Mesodermal cell (in vitro differentiated cells): Measurements from ENCODE around the gene SCYGR2.

ENCODE experiments used
- H3K27ac ChIP-seq: 2 replicates; pipeline ENCODE4 v1.7.0; 2013; ENCODE audit warnings: mild to moderate bottlenecking, low read depth, low read length, moderate library complexity; ENCODE audit not compliant: severe bottlenecking
- H3K36me3 ChIP-seq: 2 replicates; pipeline ENCODE4 v1.7.1; 2013; ENCODE audit warnings: mild to moderate bottlenecking, low read length, moderate library complexity; ENCODE audit not compliant: control insufficient read depth, insufficient read depth
- H3K4me1 ChIP-seq: one replicate; pipeline ENCODE4 v1.7.1; 2013; ENCODE audit warnings: mild to moderate bottlenecking, low read length; ENCODE audit not compliant: insufficient read depth, control insufficient read depth, poor library complexity, severe bottlenecking
- H3K4me3 ChIP-seq: 2 replicates; pipeline ENCODE4 v1.7.0; 2013; ENCODE audit warnings: low read length, control low read depth, mild to moderate bottlenecking; ENCODE audit not compliant: insufficient read depth, poor library complexity, severe bottlenecking; ENCODE audit errors: extremely low read depth
- H3K9me3 ChIP-seq: 2 replicates; pipeline ENCODE4 v1.7.1; 2013; ENCODE audit warnings: mild to moderate bottlenecking, low read length, moderate library complexity; ENCODE audit not compliant: control insufficient read depth
- WGBS, 2 experiments: methylation state at CpG; one replicate each; pipeline ENCODE4 v1.1.5; 2013; ENCODE audit warnings: missing lambda C conversion rate in 2 of 2; ENCODE audit not compliant: insufficient coverage in 2 of 2; 5-methylcytosine and 5-hydroxymethylcytosine counted together

SCYGR2 gene

DNA sequence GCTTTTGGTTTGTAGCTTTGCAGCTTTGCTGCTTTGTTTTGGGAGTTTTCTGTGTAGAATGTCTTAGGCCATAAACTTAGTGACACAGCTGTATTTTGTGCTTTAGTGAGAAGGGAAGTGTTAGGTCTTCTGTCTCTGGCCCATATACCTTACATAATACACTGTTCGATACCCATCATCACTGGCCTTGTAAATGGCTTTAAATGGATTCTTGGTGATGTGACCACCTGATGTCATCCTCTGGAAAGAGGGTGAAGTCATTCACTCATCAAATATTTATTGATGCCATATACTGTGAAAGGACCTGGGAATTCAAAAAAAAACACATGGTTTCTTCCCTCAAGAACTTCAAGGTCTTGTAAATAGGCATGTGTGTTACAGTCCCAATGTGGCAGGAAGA, 18.9 kb upstream of the SCYGR2 start:
- Histone ChIP-seq H3K27ac (no peak overlapping the region), H3K9me3 (peaks cover 11% of the 10 kb centered on the region), H3K4me1 (peaks cover 10% of the 10 kb centered on the region), H3K4me3 (no peak overlapping the region), H3K36me3 (no peaks in the 10 kb centered on the region)
- no CpG with 5 or more reads among the region's 1 CpG for WGBS, 2 experiments

DNA sequence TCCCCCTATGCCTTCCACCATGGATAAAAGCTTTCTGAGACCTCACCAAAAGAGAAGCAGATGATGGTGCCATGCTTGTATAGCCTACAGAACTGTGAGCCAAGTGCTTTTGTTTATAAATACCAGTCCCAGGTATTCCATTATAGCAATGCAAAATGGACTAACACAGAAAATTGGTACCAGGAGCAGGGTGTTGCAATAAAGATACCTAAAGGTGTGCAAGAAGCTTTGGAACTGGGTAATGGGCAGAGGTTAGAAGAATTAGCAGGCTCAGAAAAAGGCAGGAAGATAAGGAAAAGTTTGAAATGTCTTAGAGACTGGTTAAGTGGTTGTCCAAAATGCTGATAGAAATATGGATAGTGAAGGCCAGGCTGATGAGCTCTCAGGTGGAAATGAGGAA, 16.3 kb upstream of the SCYGR2 start:
- H3K36me3 ChIP-seq, result no peaks in the 10 kb centered on the region
- H3K4me3 ChIP-seq, result no peak overlapping the region
- H3K4me1 ChIP-seq, result peaks cover 1% of the 10 kb centered on the region
- H3K9me3 ChIP-seq, result peaks cover 11% of the 10 kb centered on the region
- no peak overlapping the region for H3K27ac ChIP-seq

DNA sequence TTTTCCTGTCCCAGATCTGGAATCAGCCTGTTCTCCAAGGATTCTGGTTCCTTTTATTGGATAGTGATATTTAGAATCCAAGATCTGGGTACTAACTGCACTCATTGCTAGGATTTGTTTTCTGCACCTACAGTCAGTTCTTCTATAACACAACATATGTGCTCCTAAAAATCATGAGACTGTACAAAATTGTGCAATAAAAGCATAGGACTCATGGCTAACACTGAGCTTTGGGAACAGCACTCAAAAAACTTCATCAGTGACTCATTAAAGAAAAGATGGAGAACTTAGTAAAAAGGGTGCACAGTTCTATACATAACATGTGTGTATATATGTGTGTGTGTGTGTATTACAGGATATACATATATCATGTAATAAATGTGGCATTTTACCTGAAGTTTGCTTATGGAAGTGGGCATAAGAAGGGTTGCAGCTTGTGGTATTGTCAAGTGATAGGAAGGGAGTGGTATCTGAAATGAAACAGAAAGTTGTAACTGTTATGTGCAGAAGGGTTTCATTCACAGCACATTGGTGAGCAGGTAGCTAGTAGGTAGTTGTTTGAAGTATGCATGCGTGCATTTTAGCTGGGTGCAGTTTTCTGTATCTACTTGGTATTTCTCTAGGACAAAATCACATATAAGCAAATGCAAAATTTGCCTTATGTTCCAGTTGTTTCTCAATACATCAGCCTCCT, 5.9 kb upstream of the SCYGR2 start:
- no peak overlapping the region for H3K4me3 ChIP-seq
- H3K36me3 ChIP-seq, result no peaks in the 10 kb centered on the region
- H3K9me3 ChIP-seq, result no peaks in the 10 kb centered on the region
- no peak overlapping the region for H3K27ac ChIP-seq
- no CpG with 5 or more reads among the region's 1 CpG for WGBS, 2 experiments
- no peaks in the 10 kb centered on the region for H3K4me1 ChIP-seq

DNA sequence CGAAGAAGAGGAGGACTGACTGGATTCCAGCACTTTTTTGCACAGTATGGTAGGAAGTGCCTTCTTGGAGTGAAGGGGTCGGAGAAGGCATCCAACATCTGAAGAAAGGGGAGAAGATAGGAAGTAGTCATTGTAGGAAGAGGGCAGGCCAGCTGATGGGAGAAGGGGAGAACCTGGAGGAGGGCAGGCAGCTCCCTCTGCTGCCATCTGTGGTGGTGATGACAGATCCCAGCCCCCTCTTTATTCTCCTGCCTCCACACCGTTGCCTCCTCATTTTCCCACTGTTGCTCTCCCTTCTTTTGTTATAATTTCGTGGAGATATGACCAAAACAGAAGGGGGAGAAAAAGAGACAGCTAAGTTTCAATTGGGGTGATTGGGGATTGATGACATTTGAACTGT, 2.9 kb upstream of the SCYGR2 start:
- Histone ChIP-seq H3K4me1 (no peaks in the 10 kb centered on the region), H3K36me3 (no peaks in the 10 kb centered on the region), H3K9me3 (no peaks in the 10 kb centered on the region), H3K27ac (no peak overlapping the region), H3K4me3 (no peak overlapping the region)
- WGBS, 2 experiments, result 80 to 85% methylated on average over 1 to 2 of the region's 4 CpGs

DNA sequence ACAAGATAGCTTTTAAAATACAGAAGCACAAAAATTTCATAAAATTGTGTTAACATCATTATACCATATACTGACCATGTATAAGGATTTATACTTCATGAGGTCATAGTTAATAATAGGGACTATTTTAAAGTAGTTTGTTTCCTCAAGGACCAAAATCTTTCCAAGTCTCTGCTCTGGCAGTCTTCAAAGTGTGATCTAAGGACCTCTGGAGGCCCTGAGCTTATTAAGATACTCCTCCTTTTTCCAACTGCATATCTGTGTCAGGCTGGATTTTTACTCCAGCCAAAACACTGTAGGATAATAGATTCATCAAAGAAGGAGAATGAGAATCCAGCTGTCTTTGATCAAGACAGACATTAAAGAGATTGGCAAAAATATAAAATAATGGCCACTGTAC, 1.7 kb upstream of the SCYGR2 start:
- no peaks in the 10 kb centered on the region for H3K4me1 ChIP-seq
- no peaks in the 10 kb centered on the region for H3K36me3 ChIP-seq
- no peak overlapping the region for H3K27ac ChIP-seq
- H3K4me3 ChIP-seq, result no peak overlapping the region
- no peaks in the 10 kb centered on the region for H3K9me3 ChIP-seq

DNA sequence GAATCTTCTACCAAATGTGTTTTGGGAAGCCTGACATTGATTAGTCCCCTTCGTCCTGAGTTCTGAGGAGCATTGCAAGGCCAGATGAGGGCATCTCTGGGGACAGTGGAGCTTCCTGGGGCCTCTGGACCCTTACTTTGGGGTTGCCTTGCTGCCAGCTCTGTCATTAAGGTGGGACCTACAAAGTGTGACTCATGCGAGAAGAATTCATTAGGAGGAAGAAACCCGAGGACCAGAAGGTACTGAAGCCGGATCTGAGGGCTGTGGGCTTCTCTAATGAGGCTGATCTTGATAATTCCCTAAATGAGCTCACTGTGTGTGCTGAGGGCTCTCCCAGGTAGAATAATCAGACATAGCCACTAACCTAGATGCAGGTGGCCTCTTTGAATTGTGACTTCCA, 695 bp upstream of the SCYGR2 start:
- Histone ChIP-seq H3K4me1 (no peaks in the 10 kb centered on the region), H3K27ac (no peak overlapping the region), H3K9me3 (no peaks in the 10 kb centered on the region), H3K4me3 (no peak overlapping the region), H3K36me3 (no peaks in the 10 kb centered on the region)
- whole genome bisulfite sequencing, 2 experiments, result 45 to 65% methylated on average over 3 to 4 of the region's 4 CpGs

DNA sequence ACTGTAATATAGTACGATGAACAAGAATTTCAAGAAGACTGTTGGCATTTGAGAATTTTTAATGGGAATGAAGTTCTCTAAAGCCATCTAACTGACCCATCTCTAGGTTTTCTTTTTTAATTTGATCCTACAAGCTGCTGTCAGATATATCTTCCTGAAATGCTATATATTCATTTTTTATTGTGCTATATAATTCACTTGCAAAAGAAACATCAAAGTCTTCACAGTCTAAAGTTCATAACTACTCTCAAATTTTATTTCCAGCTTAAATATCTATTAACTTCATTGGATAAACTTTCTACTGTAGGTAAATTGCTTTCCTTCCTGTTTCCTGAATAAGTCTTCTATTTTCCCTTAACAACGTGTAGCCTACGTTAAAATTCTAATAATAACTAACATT, 3.7 kb downstream of the SCYGR2 start:
- Histone ChIP-seq H3K4me3 (no peak overlapping the region), H3K9me3 (no peaks in the 10 kb centered on the region), H3K4me1 (no peaks in the 10 kb centered on the region), H3K27ac (no peak overlapping the region), H3K36me3 (no peaks in the 10 kb centered on the region)
- WGBS, 2 experiments, result 100% methylated on average over 1 of the region's 3 CpGs; no CpG with 5 or more reads in 1 of the 2 experiments

DNA sequence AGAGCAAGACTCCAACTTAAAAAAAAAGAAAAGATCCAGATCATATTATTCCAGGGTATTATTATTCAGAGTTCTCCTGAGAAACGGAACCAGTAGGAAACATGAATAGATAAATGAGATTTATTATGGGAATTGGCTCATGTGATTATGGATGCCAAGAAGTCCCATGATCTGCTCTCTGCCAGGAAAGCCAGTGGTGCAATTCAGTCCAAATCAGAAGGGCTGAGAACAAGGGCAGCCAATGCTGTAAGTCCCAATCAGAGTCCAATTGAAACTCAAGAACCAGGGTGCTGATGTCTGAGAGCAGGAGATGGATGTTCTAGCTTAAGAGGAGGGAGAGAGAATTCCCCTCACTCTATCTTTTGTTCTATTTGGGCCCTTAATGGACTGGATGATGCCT, 7.8 kb downstream of the SCYGR2 start:
- no peak overlapping the region for H3K27ac ChIP-seq
- 100% methylated on average over 1 of the region's 1 CpG; no CpG with 5 or more reads in 1 of the 2 experiments for WGBS, 2 experiments
- no peaks in the 10 kb centered on the region for H3K4me1 ChIP-seq
- no peaks in the 10 kb centered on the region for H3K9me3 ChIP-seq
- H3K36me3 ChIP-seq, result no peaks in the 10 kb centered on the region
- H3K4me3 ChIP-seq, result no peak overlapping the region

DNA sequence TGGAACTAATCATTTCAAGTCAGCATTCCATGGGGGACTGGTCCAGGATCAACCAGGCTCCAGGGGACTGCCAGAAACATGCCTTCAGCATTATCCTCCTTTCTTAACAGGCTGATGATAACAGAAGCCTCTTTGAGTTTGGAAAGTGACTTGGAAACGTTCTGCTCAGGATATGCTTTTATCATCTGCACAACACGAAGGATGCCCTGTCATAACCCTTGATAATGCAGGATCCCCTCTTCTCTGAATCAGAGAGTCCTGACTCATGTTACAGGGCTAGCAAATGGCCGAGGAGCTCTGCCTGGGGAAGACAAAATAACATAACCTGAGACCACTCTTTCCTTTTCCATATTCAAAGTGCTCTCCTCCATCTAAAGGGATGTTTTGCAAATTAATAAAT, 9.2 kb downstream of the SCYGR2 start:
- WGBS, 2 experiments, result 44 to 67% methylated on average over 1 to 2 of the region's 3 CpGs
- H3K9me3 ChIP-seq, result no peaks in the 10 kb centered on the region

DNA sequence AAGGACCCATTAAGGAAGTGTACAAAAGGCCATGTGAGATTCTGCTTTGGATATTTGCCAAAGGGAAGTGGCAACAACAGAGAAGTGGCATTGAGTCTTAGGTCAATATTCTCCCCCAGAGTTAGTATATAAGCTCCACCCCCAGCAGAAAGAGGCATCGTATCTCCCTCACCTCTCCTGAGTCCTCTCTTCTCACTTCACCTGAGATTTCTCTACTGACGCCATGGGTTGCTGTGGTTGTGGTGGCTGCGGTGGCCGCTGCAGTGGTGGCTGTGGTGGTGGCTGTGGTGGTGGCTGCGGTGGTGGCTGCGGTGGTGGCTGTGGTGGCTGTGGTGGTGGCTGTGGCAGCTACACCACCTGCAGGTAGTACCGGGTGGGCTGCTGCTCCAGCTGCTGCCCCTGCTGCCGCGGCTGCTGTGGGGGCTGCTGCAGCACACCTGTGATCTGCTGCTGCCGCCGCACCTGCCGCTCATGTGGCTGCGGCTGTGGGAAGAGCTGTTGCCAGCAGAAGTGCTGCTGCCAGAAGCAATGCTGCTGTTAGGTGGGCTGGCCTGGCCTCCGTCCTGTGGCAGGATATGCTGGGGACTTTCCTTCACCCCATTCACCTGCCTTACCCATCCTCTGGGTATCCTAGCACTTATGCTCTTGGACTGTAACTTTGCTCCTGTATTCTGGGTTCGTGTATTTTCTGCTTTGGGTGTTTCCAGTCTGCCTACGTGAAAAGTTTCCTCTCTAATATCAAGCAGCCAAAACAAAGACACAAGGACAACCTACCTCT, 10.1 kb downstream of the SCYGR2 start:
- no peak overlapping the region for H3K4me3 ChIP-seq
- WGBS, 2 experiments, result 73 to 83% methylated on average over 3 to 7 of the region's 16 CpGs
- no peaks in the 10 kb centered on the region for H3K4me1 ChIP-seq
- H3K27ac ChIP-seq, result no peak overlapping the region
- H3K36me3 ChIP-seq, result no peaks in the 10 kb centered on the region
- H3K9me3 ChIP-seq, result no peaks in the 10 kb centered on the region

More for the DNA sequence above, 9.2 kb downstream of the SCYGR2 start:
- Histone ChIP-seq H3K4me1 (no peaks in the 10 kb centered on the region), H3K27ac (no peak overlapping the region), H3K36me3 (no peaks in the 10 kb centered on the region), H3K4me3 (no peak overlapping the region)

DNA sequence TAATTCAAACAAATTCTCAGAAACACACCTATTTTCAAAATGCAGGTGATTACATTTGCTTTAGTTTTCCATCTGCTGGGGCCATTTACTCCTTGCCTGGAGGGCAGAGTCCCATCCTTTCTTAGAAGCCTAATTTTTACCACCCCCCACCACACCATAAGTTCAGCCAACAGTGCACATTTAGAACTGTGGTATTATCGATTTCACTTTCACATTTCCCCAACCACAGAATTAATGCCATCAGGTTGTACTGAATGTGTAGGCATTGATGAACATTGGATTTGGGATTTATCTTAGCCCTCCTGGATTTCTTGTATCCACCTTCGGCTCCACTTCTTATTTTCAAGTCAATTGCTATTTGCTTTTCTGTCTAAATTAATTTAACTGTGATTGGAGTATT, 11.4 kb downstream of the SCYGR2 start:
- H3K9me3 ChIP-seq, result no peaks in the 10 kb centered on the region
- H3K4me3 ChIP-seq, result no peak overlapping the region
- H3K4me1 ChIP-seq, result no peaks in the 10 kb centered on the region
- H3K27ac ChIP-seq, result no peak overlapping the region
- no CpG with 5 or more reads among the region's 2 CpGs for WGBS, 2 experiments
- no peaks in the 10 kb centered on the region for H3K36me3 ChIP-seq
